WTC11 (cell line): ENCODE data around the gene CEP76. TPM values are rescaled to one million over a fixed set of nuclear protein-coding genes. Genes with fewer than 3 reads are reported as not detected.

Experiments used
- ATAC-seq: fragments of 200-7000 bp; cut with Tn5 transposase; 2 replicates; pipeline ENCODE4 v1.10.0; 2021; ENCODE audit warnings: mild to moderate bottlenecking, moderate library complexity
- CTCF ChIA-PET: fragments of 300-600 bp; sonication (Branson Sonifier 250); formaldehyde crosslinking; loops from one replicate; lab custom pipeline; 2021; ENCODE audit warnings: antibody characterized with exemption; lab: Charles Lee
- POLR2A ChIA-PET: fragments of 350-600 bp; sonication (Branson Sonifier 250); formaldehyde crosslinking; loops from one replicate; lab custom pipeline; 2021; ENCODE audit warnings: antibody characterized with exemption; lab: Charles Lee
- DNase-seq: peaks from one replicate; pipeline ENCODE4 v3.0.0; 2021; ENCODE audit warnings: low spot score
- H3K27ac Mint-ChIP-seq: 2 replicates; pipeline ENCODE4 v1.8.0; 2021; ENCODE audit warnings: mixed read lengths
- H3K27me3 Mint-ChIP-seq: 2 replicates; pipeline ENCODE4 v1.8.0; 2021; ENCODE audit warnings: low read depth, mild to moderate bottlenecking, moderate library complexity, mixed read lengths
- H3K36me3 Mint-ChIP-seq: 2 replicates; pipeline ENCODE4 v1.8.0; 2021; ENCODE audit warnings: mixed read lengths
- H3K4me1 Mint-ChIP-seq: 2 replicates; pipeline ENCODE4 v1.8.0; 2022; ENCODE audit warnings: mixed read lengths
- H3K4me3 Mint-ChIP-seq: 2 replicates; pipeline ENCODE4 v1.8.0; 2021; ENCODE audit warnings: mild to moderate bottlenecking, moderate library complexity, mixed read lengths
- H3K9me3 Mint-ChIP-seq: 2 replicates; pipeline ENCODE4 v1.8.0; 2021; ENCODE audit warnings: mixed read lengths
- ATF1 ChIP-seq: sonication (generic); formaldehyde crosslinking; IDR thresholded peaks from 2 replicates; pipeline ENCODE4 v1.8.1; 2023; ENCODE audit warnings: mild to moderate bottlenecking, moderate library complexity, missing genetic modification reagents
- CBFB ChIP-seq: sonication (generic); formaldehyde crosslinking; IDR thresholded peaks from 2 replicates; pipeline ENCODE4 v1.8.1; 2022; ENCODE audit warnings: mild to moderate bottlenecking, low read depth, missing genetic modification reagents
- CTCF ChIP-seq: fragments of 200-600 bp; IDR thresholded peaks from 2 replicates; pipeline ENCODE4 v1.8.0; 2022; ENCODE audit warnings: antibody characterized with exemption
- E2F1 ChIP-seq: sonication (generic); formaldehyde crosslinking; IDR thresholded peaks from 2 replicates; pipeline ENCODE4 v1.8.0; 2022; ENCODE audit warnings: mild to moderate bottlenecking, missing genetic modification reagents
- FOXK1 ChIP-seq: sonication (generic); formaldehyde crosslinking; IDR thresholded peaks from 2 replicates; pipeline ENCODE4 v1.8.0; 2022; ENCODE audit warnings: mild to moderate bottlenecking, moderate library complexity, missing genetic modification reagents
- FOXP4 ChIP-seq: sonication (generic); formaldehyde crosslinking; IDR thresholded peaks from 2 replicates; pipeline ENCODE4 v1.8.0; 2022; ENCODE audit warnings: mild to moderate bottlenecking, missing genetic modification reagents
- GABPB1 ChIP-seq: sonication (generic); formaldehyde crosslinking; IDR thresholded peaks from 2 replicates; pipeline ENCODE4 v1.8.1; 2023; ENCODE audit warnings: mild to moderate bottlenecking, missing genetic modification reagents
- IRF2 ChIP-seq: sonication (generic); formaldehyde crosslinking; IDR thresholded peaks from 2 replicates; pipeline ENCODE4 v1.8.0; 2022; ENCODE audit warnings: low read depth, missing genetic modification reagents, borderline replicate concordance
- JUN ChIP-seq: sonication (generic); formaldehyde crosslinking; IDR thresholded peaks from 2 replicates; pipeline ENCODE4 v1.8.0; 2023; ENCODE audit warnings: mild to moderate bottlenecking, missing genetic modification reagents
- MLX ChIP-seq: sonication (generic); formaldehyde crosslinking; IDR thresholded peaks from 2 replicates; pipeline ENCODE4 v1.8.1; 2023; ENCODE audit warnings: mild to moderate bottlenecking, missing genetic modification reagents, moderate library complexity
- NFE2L1 ChIP-seq: sonication (generic); formaldehyde crosslinking; IDR thresholded peaks from 2 replicates; pipeline ENCODE4 v1.8.1; 2023; ENCODE audit warnings: missing genetic modification reagents
- NR1H2 ChIP-seq: sonication (generic); formaldehyde crosslinking; IDR thresholded peaks from 2 replicates; pipeline ENCODE4 v1.9.0; 2021; ENCODE audit warnings: mild to moderate bottlenecking, moderate library complexity, missing genetic modification reagents
- NR2C2 ChIP-seq: sonication (generic); formaldehyde crosslinking; IDR thresholded peaks from 2 replicates; pipeline ENCODE4 v1.8.0; 2022; ENCODE audit warnings: mild to moderate bottlenecking, missing genetic modification reagents
- TCF7 ChIP-seq: sonication (generic); formaldehyde crosslinking; IDR thresholded peaks from 2 replicates; pipeline ENCODE4 v1.8.0; 2022; ENCODE audit warnings: mild to moderate bottlenecking, low read depth, missing genetic modification reagents, moderate library complexity
- TEAD4 ChIP-seq: sonication (generic); formaldehyde crosslinking; IDR thresholded peaks from 2 replicates; pipeline ENCODE4 v1.8.0; 2022; ENCODE audit warnings: mild to moderate bottlenecking, missing genetic modification reagents
- TP53 ChIP-seq: sonication (generic); formaldehyde crosslinking; IDR thresholded peaks from 2 replicates; pipeline ENCODE4 v1.8.1; 2023; ENCODE audit warnings: mild to moderate bottlenecking, missing genetic modification reagents
- ZBTB21 ChIP-seq: sonication (generic); formaldehyde crosslinking; IDR thresholded peaks from 2 replicates; pipeline ENCODE4 v1.8.1; 2023; ENCODE audit warnings: mild to moderate bottlenecking, missing genetic modification reagents, borderline replicate concordance
- ZNF317 ChIP-seq: sonication (generic); formaldehyde crosslinking; IDR thresholded peaks from 2 replicates; pipeline ENCODE4 v1.8.1; 2023; ENCODE audit warnings: low read depth, mild to moderate bottlenecking, moderate library complexity, missing genetic modification reagents, borderline replicate concordance
- ZNF396 ChIP-seq: fragments of 250-450 bp; sonication (Bioruptor Pico); IDR thresholded peaks from 2 replicates; pipeline ENCODE4 v1.8.0; 2021; ENCODE audit warnings: mild to moderate bottlenecking, moderate library complexity, borderline replicate concordance
- total RNA-seq: library from RNA; stranded (reverse); gene quantifications from 3 replicates; pipeline ENCODE4 v1.2.3, GENCODE V29; 2021
- TF ChIP-seq, protein P1 (sequence below): sonication (generic); formaldehyde crosslinking; IDR thresholded peaks from 2 replicates; pipeline ENCODE4 v1.8.1; 2022; ENCODE audit warnings: mild to moderate bottlenecking, missing genetic modification reagents, moderate library complexity, borderline replicate concordance
- TF ChIP-seq, protein P2 (sequence below): fragments of 250-450 bp; sonication (Bioruptor Pico); IDR thresholded peaks from 2 replicates; pipeline ENCODE4 v1.9.0; 2021; ENCODE audit warnings: mild to moderate bottlenecking, borderline replicate concordance

The CEP76 gene
- total RNA-seq, 1 experiment from 2014 or later = 16.9 TPM

DNA sequence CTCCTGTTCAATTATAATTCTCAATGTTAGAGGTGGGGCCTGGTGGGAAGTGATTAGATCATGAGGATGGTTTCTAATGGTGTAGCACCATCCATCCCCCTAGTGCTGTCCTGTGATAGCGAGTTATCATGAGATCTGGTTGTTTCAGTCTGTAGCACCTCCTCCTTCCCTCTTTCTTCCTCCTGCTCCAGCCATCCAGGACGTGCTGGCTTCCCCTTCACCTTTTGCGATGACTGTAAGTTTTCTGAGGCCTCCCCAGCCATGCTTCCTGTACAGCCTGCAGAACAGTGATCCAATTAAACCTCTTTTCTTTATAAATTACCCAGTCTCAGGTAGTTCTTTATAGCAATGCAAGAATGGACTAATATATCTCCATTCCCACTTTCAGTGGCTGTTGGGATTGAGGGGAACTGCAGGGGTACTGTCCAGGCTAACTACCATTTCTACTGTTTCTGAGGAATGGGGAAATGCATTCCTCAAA, 63.8 kb downstream of the CEP76 start:
- Mint-ChIP-seq H3K4me3 (no peak overlapping the region), H3K27me3 (no peaks in the 10 kb centered on the region), H3K4me1 (peaks cover 15% of the 10 kb centered on the region), H3K9me3 (no peaks in the 10 kb centered on the region), H3K36me3 (no peaks in the 10 kb centered on the region), H3K27ac (peak overlapping the region; percentile 7; the same call in 1 of the 2 replicates)
- DNase-seq (no peak), ATAC-seq (peak; percentile 20; the same call in 1 of the 2 replicates)
- TF ChIP-seq TEAD4 = no peak
- TF ChIP-seq E2F1 = no peak
- TF ChIP-seq ATF1 (CRISPR knock-in tag) = no peak
- no peak for TF ChIP-seq TP53
- TF ChIP-seq IRF2 (CRISPR knock-in tag) = no peak
- TF ChIP-seq ZNF396 (CRISPR knock-in tag) = no peak
- TF ChIP-seq, protein P1, sequence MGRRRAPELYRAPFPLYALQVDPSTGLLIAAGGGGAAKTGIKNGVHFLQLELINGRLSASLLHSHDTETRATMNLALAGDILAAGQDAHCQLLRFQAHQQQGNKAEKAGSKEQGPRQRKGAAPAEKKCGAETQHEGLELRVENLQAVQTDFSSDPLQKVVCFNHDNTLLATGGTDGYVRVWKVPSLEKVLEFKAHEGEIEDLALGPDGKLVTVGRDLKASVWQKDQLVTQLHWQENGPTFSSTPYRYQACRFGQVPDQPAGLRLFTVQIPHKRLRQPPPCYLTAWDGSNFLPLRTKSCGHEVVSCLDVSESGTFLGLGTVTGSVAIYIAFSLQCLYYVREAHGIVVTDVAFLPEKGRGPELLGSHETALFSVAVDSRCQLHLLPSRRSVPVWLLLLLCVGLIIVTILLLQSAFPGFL (CRISPR knock-in tag) = no peak
- POLR2A ChIA-PET = no interaction called here
- CTCF ChIA-PET = no interaction called here

GRCh38 chr18:12637901-12638643, 64.5 kb downstream of the CEP76 start:
- ATAC-seq (no peak), DNase-seq (no peak)
- H3K27me3 Mint-ChIP-seq = no peaks in the 10 kb centered on the region
- H3K36me3 Mint-ChIP-seq = no peaks in the 10 kb centered on the region
- H3K9me3 Mint-ChIP-seq = no peaks in the 10 kb centered on the region
- ChIA-PET POLR2A (no interaction called here), CTCF (no interaction called here)
- H3K27ac Mint-ChIP-seq = peak overlapping the region; percentile 68; the same call in 1 of the 2 replicates
- peaks cover 15% of the 10 kb centered on the region for H3K4me1 Mint-ChIP-seq
- no peak overlapping the region for H3K4me3 Mint-ChIP-seq
- TF ChIP-seq TCF7 = no peak
- no peak for TF ChIP-seq FOXP4
- no peak for TF ChIP-seq FOXK1 (CRISPR knock-in tag)
- TF ChIP-seq CTCF = no peak
- no peak for TF ChIP-seq NR1H2 (CRISPR knock-in tag)
- TF ChIP-seq, protein P2, sequence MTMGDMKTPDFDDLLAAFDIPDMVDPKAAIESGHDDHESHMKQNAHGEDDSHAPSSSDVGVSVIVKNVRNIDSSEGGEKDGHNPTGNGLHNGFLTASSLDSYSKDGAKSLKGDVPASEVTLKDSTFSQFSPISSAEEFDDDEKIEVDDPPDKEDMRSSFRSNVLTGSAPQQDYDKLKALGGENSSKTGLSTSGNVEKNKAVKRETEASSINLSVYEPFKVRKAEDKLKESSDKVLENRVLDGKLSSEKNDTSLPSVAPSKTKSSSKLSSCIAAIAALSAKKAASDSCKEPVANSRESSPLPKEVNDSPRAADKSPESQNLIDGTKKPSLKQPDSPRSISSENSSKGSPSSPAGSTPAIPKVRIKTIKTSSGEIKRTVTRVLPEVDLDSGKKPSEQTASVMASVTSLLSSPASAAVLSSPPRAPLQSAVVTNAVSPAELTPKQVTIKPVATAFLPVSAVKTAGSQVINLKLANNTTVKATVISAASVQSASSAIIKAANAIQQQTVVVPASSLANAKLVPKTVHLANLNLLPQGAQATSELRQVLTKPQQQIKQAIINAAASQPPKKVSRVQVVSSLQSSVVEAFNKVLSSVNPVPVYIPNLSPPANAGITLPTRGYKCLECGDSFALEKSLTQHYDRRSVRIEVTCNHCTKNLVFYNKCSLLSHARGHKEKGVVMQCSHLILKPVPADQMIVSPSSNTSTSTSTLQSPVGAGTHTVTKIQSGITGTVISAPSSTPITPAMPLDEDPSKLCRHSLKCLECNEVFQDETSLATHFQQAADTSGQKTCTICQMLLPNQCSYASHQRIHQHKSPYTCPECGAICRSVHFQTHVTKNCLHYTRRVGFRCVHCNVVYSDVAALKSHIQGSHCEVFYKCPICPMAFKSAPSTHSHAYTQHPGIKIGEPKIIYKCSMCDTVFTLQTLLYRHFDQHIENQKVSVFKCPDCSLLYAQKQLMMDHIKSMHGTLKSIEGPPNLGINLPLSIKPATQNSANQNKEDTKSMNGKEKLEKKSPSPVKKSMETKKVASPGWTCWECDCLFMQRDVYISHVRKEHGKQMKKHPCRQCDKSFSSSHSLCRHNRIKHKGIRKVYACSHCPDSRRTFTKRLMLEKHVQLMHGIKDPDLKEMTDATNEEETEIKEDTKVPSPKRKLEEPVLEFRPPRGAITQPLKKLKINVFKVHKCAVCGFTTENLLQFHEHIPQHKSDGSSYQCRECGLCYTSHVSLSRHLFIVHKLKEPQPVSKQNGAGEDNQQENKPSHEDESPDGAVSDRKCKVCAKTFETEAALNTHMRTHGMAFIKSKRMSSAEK (CRISPR knock-in tag) = no peak
- no peak for TF ChIP-seq MLX (CRISPR knock-in tag)
- no peak for TF ChIP-seq ZBTB21 (CRISPR knock-in tag)
- no peak for TF ChIP-seq NR2C2 (CRISPR knock-in tag)
- TF ChIP-seq, protein P1 (CRISPR knock-in tag) = no peak
- no peak for TF ChIP-seq CBFB (CRISPR knock-in tag)
- TF ChIP-seq JUN (CRISPR knock-in tag) = no peak
- no peak for TF ChIP-seq ZNF317 (CRISPR knock-in tag)
- TF ChIP-seq NFE2L1 (CRISPR knock-in tag) = no peak
- no peak for TF ChIP-seq GABPB1
